Breast epithelium (tissue), 4 donors: ENCODE data around the gene COL23A1. TPM values are rescaled to one million over a fixed set of nuclear protein-coding genes. Genes with fewer than 3 reads are reported as not detected.

ENCODE experiments used
- DNase-seq, 2 donors: peaks; one replicate each; pipeline ENCODE4 v3.0.0-alpha.2; 2019; ENCODE audit warnings: low spot score in 2 of 2
- H3K27ac ChIP-seq, 2 donors: fragments of 200-600 bp; sonication (generic) in 1 of 2; one replicate each; pipeline ENCODE4 v1.5.1; 2016 to 2019; ENCODE audit warnings: mild to moderate bottlenecking in 1 of 2
- H3K27me3 ChIP-seq, 2 donors: fragments of 200-600 bp; sonication (generic) in 1 of 2; one replicate each; pipeline versions ENCODE4 v1.5.1 to v1.6.0; 2017 to 2019; ENCODE audit warnings: control low read depth in 1 of 2, mild to moderate bottlenecking in 1 of 2
- H3K36me3 ChIP-seq: fragments of 200-600 bp; one replicate; pipeline ENCODE4 v1.5.1; 2019
- H3K4me1 ChIP-seq, 2 donors: fragments of 200-600 bp; sonication (generic); one replicate each; pipeline ENCODE4 v1.5.1; 2016 to 2019; ENCODE audit warnings: control low read depth in 1 of 2
- H3K4me3 ChIP-seq, 3 donors: fragments of 200-600 bp; sonication (generic); 1 replicate in 2 of 3; 2 replicates in 1 of 3; pipeline ENCODE4 v1.5.1; 2016 to 2019; ENCODE audit warnings: mild to moderate bottlenecking in 3 of 3, moderate library complexity in 2 of 3
- H3K9me3 ChIP-seq, 2 donors: fragments of 200-600 bp; sonication (generic) in 1 of 2; one replicate each; pipeline ENCODE4 v1.5.1; 2016 to 2019; ENCODE audit warnings: control low read depth in 1 of 2
- POLR2A ChIP-seq: fragments of 450-650 bp; IDR thresholded peaks from one replicate; pipeline ENCODE4 v1.6.1; 2016; ENCODE audit warnings: antibody characterized with exemption, mild to moderate bottlenecking, moderate library complexity
- POLR2AphosphoS5 ChIP-seq, 3 donors: sonication (generic); formaldehyde crosslinking; IDR thresholded peaks; one replicate each; pipeline ENCODE4 v1.6.1; 2017; ENCODE audit warnings: antibody characterized with exemption in 3 of 3
- intact Hi-C: fragments of 100-400 bp; cut with DNase I; formaldehyde crosslinking; loops from one replicate; pipeline ENCODE4 v1.15.1; 2023; ENCODE audit warnings: low total_unique reads
- total RNA-seq, 3 donors: library from RNA; depleted of rRNA; stranded (reverse); fragments of >200 nt; gene quantifications; one replicate each; pipeline ENCODE4 v1.1.0, GENCODE V29; 2016
- TF ChIP-seq, protein P1 (sequence below), 3 donors: fragments of 450-650 bp; IDR thresholded peaks; one replicate each; pipeline ENCODE4 v1.5.1; 2016 to 2017; ENCODE audit warnings: antibody characterized with exemption in 3 of 3, mild to moderate bottlenecking in 3 of 3, moderate library complexity in 3 of 3

COL23A1 gene
- total RNA-seq, 3 donors from 2014 or later, result 0.32 to 3.3 (median 2.6) TPM

DNA sequence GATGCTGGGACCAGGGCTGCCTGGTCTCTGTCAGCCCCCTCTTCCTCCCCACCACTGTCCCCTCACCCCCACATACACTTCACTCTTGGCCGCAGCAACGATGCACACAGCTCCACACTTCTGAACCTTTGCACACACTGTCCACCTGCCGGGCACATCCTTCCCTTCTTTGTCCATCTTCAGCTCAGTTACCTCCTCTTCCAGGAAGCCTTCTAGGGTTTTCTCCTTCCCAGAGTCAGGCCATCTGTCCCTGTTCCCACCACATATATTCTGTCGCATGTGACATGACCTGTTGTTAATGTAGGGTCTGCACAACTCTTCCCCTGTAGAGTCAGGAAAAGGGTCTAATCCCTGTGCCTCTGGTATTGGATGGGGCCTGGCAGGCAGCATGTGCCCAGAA is 319.0 kb downstream of the COL23A1 start:
- no peak overlapping the region for H3K27ac ChIP-seq
- no peak for TF ChIP-seq POLR2AphosphoS5 (IDR thresholded peaks at IDR 0.05)
- TF ChIP-seq, protein P1, sequence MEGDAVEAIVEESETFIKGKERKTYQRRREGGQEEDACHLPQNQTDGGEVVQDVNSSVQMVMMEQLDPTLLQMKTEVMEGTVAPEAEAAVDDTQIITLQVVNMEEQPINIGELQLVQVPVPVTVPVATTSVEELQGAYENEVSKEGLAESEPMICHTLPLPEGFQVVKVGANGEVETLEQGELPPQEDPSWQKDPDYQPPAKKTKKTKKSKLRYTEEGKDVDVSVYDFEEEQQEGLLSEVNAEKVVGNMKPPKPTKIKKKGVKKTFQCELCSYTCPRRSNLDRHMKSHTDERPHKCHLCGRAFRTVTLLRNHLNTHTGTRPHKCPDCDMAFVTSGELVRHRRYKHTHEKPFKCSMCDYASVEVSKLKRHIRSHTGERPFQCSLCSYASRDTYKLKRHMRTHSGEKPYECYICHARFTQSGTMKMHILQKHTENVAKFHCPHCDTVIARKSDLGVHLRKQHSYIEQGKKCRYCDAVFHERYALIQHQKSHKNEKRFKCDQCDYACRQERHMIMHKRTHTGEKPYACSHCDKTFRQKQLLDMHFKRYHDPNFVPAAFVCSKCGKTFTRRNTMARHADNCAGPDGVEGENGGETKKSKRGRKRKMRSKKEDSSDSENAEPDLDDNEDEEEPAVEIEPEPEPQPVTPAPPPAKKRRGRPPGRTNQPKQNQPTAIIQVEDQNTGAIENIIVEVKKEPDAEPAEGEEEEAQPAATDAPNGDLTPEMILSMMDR (IDR thresholded peaks at IDR 0.05), result no peak
- no peak for TF ChIP-seq POLR2A
- H3K27me3 ChIP-seq, result peaks cover 0 to 4% of the 10 kb centered on the region in 2 donors
- no peak for DNase-seq
- no peak overlapping the region for H3K4me3 ChIP-seq
- intact Hi-C loops, result loop anchor here (10.0 kb wide), 1 partner anchor 294 kb away; no protein-coding TSS in a partner anchor
- peaks cover 5% of the 10 kb centered on the region in 2 donors for H3K9me3 ChIP-seq
- H3K4me1 ChIP-seq, result no peaks in the 10 kb centered on the region
- no peaks in the 10 kb centered on the region for H3K36me3 ChIP-seq

DNA sequence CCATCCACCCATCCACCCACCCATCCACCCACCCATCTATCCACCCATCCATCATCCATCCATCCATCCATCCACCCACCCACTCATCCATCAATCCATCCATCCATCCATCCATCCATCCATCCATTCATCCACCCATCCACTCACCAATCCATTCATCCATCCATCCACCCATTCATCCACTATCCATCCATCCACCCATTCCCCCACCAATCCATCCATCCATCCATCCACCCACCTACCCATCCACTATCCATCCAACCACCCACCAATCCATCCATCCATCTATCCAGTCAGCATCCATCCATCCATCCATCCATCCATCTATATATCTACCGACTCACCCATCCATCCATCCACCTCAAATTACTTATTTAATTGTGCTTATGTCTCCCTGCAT is 320.7 kb downstream of the COL23A1 start:
- Histone ChIP-seq H3K36me3 (no peaks in the 10 kb centered on the region), H3K4me1 (no peaks in the 10 kb centered on the region), H3K4me3 (no peak overlapping the region), H3K27me3 (peaks cover 0 to 4% of the 10 kb centered on the region in 2 donors), H3K9me3 (no peaks in the 10 kb centered on the region), H3K27ac (no peak overlapping the region)
- no peak for DNase-seq
- TF ChIP-seq POLR2A (no peak), POLR2AphosphoS5 (IDR thresholded peaks at IDR 0.05) (no peak)
- TF ChIP-seq, protein P1 (IDR thresholded peaks at IDR 0.05), result no peak
- intact Hi-C loops, result no loop called here

DNA sequence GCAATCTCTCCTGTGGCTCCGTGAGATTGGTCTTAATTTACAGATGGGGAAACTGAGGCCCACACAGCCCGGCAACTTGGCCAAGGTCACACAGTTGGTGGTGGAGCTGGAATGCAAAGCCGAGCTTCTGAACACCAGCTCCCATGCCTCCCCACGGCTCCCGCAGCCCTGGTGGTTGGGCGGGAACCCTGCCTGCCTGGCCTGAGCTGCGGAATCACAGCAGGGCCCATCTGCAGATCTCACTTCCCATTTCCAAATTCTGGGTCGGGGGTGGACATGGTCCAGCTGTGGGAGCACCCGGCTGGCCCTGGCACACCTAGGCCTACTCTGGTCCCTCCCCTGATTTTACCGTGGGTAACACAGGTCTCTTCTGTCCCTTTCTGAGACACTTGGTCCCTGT is 322.3 kb downstream of the COL23A1 start:
- DNase-seq, result no peak
- H3K4me1 ChIP-seq, result no peaks in the 10 kb centered on the region
- intact Hi-C loops, result no loop called here
- no peak overlapping the region for H3K27ac ChIP-seq
- H3K27me3 ChIP-seq, result peaks cover 0 to 4% of the 10 kb centered on the region in 2 donors
- no peaks in the 10 kb centered on the region for H3K36me3 ChIP-seq
- TF ChIP-seq POLR2AphosphoS5 (IDR thresholded peaks at IDR 0.05), result no peak
- no peak for TF ChIP-seq POLR2A
- TF ChIP-seq, protein P1 (IDR thresholded peaks at IDR 0.05), result no peak
- no peak overlapping the region for H3K4me3 ChIP-seq
- no peaks in the 10 kb centered on the region for H3K9me3 ChIP-seq

DNA sequence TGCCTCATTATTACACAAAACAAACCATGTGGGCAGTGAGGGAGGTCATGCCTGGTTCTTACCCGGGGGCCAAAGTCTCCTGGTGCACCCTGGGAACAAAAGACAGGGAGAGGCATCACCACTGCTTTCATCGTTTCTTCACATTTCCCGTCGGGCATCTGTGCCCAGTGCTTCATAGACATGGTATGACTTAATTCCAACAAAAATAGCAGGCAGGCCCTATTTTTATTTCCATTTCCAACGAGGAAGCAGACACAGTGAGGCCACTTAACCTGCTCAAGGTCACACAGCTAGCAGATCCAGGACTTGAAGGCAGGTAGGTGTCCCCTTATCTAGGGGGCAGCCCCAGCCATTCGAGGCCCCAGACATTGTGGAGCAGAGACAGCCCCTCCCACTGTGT is 322.9 kb downstream of the COL23A1 start:
- DNase-seq, result no peak
- no peak for TF ChIP-seq POLR2AphosphoS5 (IDR thresholded peaks at IDR 0.05)
- no peak for TF ChIP-seq POLR2A
- TF ChIP-seq, protein P1 (IDR thresholded peaks at IDR 0.05), result no peak
- Histone ChIP-seq H3K27me3 (peaks cover 0 to 4% of the 10 kb centered on the region in 2 donors), H3K4me3 (no peak overlapping the region), H3K4me1 (no peaks in the 10 kb centered on the region), H3K36me3 (no peaks in the 10 kb centered on the region), H3K27ac (no peak overlapping the region), H3K9me3 (no peaks in the 10 kb centered on the region)
- intact Hi-C loops, result no loop called here

DNA sequence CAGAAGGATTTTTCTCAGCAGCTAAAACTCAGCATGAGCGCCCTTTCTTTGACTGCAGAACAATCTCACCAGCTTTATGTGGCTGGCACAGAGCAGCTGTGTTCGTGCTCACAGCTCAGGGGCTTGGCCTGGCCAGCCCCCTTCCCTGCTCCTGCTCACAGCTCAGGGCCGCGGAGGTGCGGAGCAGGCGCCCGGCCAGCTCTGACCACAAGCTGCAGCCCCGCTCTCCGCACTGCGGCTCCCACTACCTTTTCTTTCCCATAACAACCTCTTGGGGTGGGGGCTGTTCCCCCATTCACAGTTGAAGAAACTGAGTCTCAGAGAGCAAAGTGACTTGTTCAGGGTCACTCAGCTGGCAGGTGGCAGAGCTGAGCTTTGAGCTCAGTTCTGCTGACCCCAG is 323.6 kb downstream of the COL23A1 start:
- H3K27ac ChIP-seq, result no peak overlapping the region
- peaks cover 0 to 4% of the 10 kb centered on the region in 2 donors for H3K27me3 ChIP-seq
- DNase-seq, result no peak
- no peak overlapping the region for H3K4me3 ChIP-seq
- H3K9me3 ChIP-seq, result no peaks in the 10 kb centered on the region
- no peaks in the 10 kb centered on the region for H3K4me1 ChIP-seq
- intact Hi-C loops, result no loop called here
- H3K36me3 ChIP-seq, result no peaks in the 10 kb centered on the region
- TF ChIP-seq POLR2AphosphoS5 (IDR thresholded peaks at IDR 0.05), result no peak
- no peak for TF ChIP-seq POLR2A
- TF ChIP-seq, protein P1 (IDR thresholded peaks at IDR 0.05), result no peak
